ENCODE results near the gene C1QA. TPM values are rescaled to one million over a fixed set of nuclear protein-coding genes. Genes with fewer than 3 reads are reported as not detected.

C1QA gene
- 109 TPM for total RNA-seq

GRCh38 chr1:22636353-22636752 lies at the start of gene C1QA:
Gene C1QA, plus strand, starts transcription at chr1:22636628. Its CDS starts 989 bp downstream, at chr1:22637617.
- ATAC-seq: peak; percentile 89
- intact Hi-C loops (cut with DNase I): loop anchor here (5.0 kb wide), 1 partner anchor 209 kb away; no protein-coding TSS in a partner anchor
- DNase-seq (ENCODE audit: low spot score): peak; percentile 69

- no peak for DNase-seq (ENCODE audit: low spot score)
- intact Hi-C loops (cut with DNase I): no loop called here
Measured at GRCh38 chr1:22587247-22587646, 49.2 kb upstream of the C1QA start.

GRCh38 chr1:22588899-22589422 lies 47.5 kb upstream of the C1QA start:
- DNase-seq (ENCODE audit: low spot score): no peak
- no peak for ATAC-seq
- intact Hi-C loops (cut with DNase I): no loop called here

More at GRCh38 chr1:22587247-22587646, 49.2 kb upstream of the C1QA start:
- no peak for ATAC-seq

GRCh38 chr1:22591576-22591975 lies 44.9 kb upstream of the C1QA start:
- ATAC-seq: no peak
- DNase-seq (ENCODE audit: low spot score): no peak
- intact Hi-C loops (cut with DNase I): no loop called here

- DNase-seq (ENCODE audit: low spot score) (no peak), ATAC-seq (no peak)
- intact Hi-C loops (cut with DNase I): no loop called here
Measured at GRCh38 chr1:22592051-22592450, 44.4 kb upstream of the C1QA start.

- DNase-seq (ENCODE audit: low spot score): no peak
- intact Hi-C loops (cut with DNase I): no loop called here
- no peak for ATAC-seq
Measured at GRCh38 chr1:22592919-22593790, 43.3 kb upstream of the C1QA start.

GRCh38 chr1:22594396-22594795 lies 42.0 kb upstream of the C1QA start:
- DNase-seq (ENCODE audit: low spot score): no peak
- ATAC-seq: no peak
- intact Hi-C loops (cut with DNase I): no loop called here

GRCh38 chr1:22595108-22595507 lies 41.3 kb upstream of the C1QA start:
- DNase-seq (ENCODE audit: low spot score) (no peak), ATAC-seq (no peak)
- intact Hi-C loops (cut with DNase I): no loop called here

GRCh38 chr1:22597301-22597965 lies 39.0 kb upstream of the C1QA start:
- no peak for ATAC-seq
- intact Hi-C loops (cut with DNase I): no loop called here
- DNase-seq (ENCODE audit: low spot score): no peak

- ATAC-seq (no peak), DNase-seq (ENCODE audit: low spot score) (no peak)
Measured at GRCh38 chr1:22597996-22598395, 38.4 kb upstream of the C1QA start.

GRCh38 chr1:22598736-22599135 lies 37.7 kb upstream of the C1QA start:
- intact Hi-C loops (cut with DNase I): no loop called here
- ATAC-seq: no peak
- DNase-seq (ENCODE audit: low spot score): no peak

More at GRCh38 chr1:22597996-22598395, 38.4 kb upstream of the C1QA start:
- intact Hi-C loops (cut with DNase I): no loop called here

- intact Hi-C loops (cut with DNase I): no loop called here
- DNase-seq (ENCODE audit: low spot score) (no peak), ATAC-seq (no peak)
Measured at GRCh38 chr1:22600071-22600816, 36.2 kb upstream of the C1QA start.

GRCh38 chr1:22600817-22601605 lies 35.4 kb upstream of the C1QA start:
- intact Hi-C loops (cut with DNase I): no loop called here
- ATAC-seq (no peak), DNase-seq (ENCODE audit: low spot score) (no peak)

GRCh38 chr1:22601610-22602009 lies 34.8 kb upstream of the C1QA start:
- ATAC-seq (no peak), DNase-seq (ENCODE audit: low spot score) (no peak)
- intact Hi-C loops (cut with DNase I): no loop called here

GRCh38 chr1:22602060-22602740 lies 34.2 kb upstream of the C1QA start:
- ATAC-seq (no peak), DNase-seq (ENCODE audit: low spot score) (no peak)
- intact Hi-C loops (cut with DNase I): no loop called here

- intact Hi-C loops (cut with DNase I): no loop called here
- ATAC-seq (no peak), DNase-seq (ENCODE audit: low spot score) (no peak)
Measured at GRCh38 chr1:22606161-22606560, 30.3 kb upstream of the C1QA start.

GRCh38 chr1:22607154-22607553 lies 29.3 kb upstream of the C1QA start:
- no peak for ATAC-seq
- intact Hi-C loops (cut with DNase I): no loop called here
- no peak for DNase-seq (ENCODE audit: low spot score)

GRCh38 chr1:22608361-22608760 lies 28.1 kb upstream of the C1QA start:
- intact Hi-C loops (cut with DNase I): no loop called here
- DNase-seq (ENCODE audit: low spot score): no peak
- ATAC-seq: no peak

Data from sciatic nerve (tissue), 2 donors.